Effector memory CD8-positive, alpha-beta T cell (primary cell): ENCODE measurements around the gene ANAPC10.
"Not testable (repeated sequence)": the region's sequence is repeated elsewhere in the genome, so short reads cannot be mapped to it uniquely, and the experiment has no call there.

ENCODE experiments used
- ATAC-seq: fragments of 150-1000 bp; cut with Tn5 transposase; replicated peaks from 2 replicates; pipeline ENCODE4 v1.10.0; 2021; ENCODE audit warnings: mild to moderate bottlenecking, moderate library complexity
- DNase-seq, 3 experiments: peaks; one replicate each; pipeline ENCODE4 v3.0.0; 2021
- H3K27ac Mint-ChIP-seq, 2 donors: one replicate each; pipeline ENCODE4 v1.8.0; 2022; ENCODE audit warnings: mild to moderate bottlenecking in 2 of 2, mixed read lengths in 2 of 2, moderate library complexity in 2 of 2
- H3K27me3 Mint-ChIP-seq, 2 donors: one replicate each; pipeline ENCODE4 v1.8.0; 2022; ENCODE audit warnings: mixed read lengths in 2 of 2
- H3K36me3 Mint-ChIP-seq: one replicate; pipeline ENCODE4 v1.8.0; 2022; ENCODE audit warnings: mild to moderate bottlenecking, moderate library complexity, mixed read lengths; ENCODE audit not compliant: insufficient read depth
- H3K4me1 Mint-ChIP-seq, 2 donors: one replicate each; pipeline ENCODE4 v1.8.0; 2022; ENCODE audit warnings: low read depth in 2 of 2, mixed read lengths in 2 of 2
- H3K4me3 Mint-ChIP-seq, 2 donors: one replicate each; pipeline ENCODE4 v1.8.0; 2022; ENCODE audit warnings: mild to moderate bottlenecking in 2 of 2, mixed read lengths in 2 of 2, moderate library complexity in 2 of 2
- H3K9me3 Mint-ChIP-seq, 2 donors: one replicate each; pipeline ENCODE4 v1.8.0; 2022; ENCODE audit warnings: mixed read lengths in 2 of 2

The ANAPC10 gene

GRCh38 chr4:145014365-145014764 is 83.6 kb downstream of the ANAPC10 start:
- H3K4me3 Mint-ChIP-seq, result no peak overlapping the region
- H3K27ac Mint-ChIP-seq, result peak overlapping the region in 1 of 2 donors; percentile 80
- no peaks in the 10 kb centered on the region for H3K27me3 Mint-ChIP-seq
- H3K9me3 Mint-ChIP-seq, result no peaks in the 10 kb centered on the region
- H3K36me3 Mint-ChIP-seq, result peaks cover 3% of the 10 kb centered on the region
- peaks cover 24 to 30% of the 10 kb centered on the region in 2 donors for H3K4me1 Mint-ChIP-seq
- no peak for ATAC-seq
- no peak for DNase-seq

- H3K4me3 Mint-ChIP-seq, result no peak overlapping the region
- peaks cover 28 to 31% of the 10 kb centered on the region in 2 donors for H3K4me1 Mint-ChIP-seq
- no peaks in the 10 kb centered on the region for H3K27me3 Mint-ChIP-seq
- H3K27ac Mint-ChIP-seq, result peak overlapping the region; percentile 49 to 80
- peaks cover 3% of the 10 kb centered on the region for H3K36me3 Mint-ChIP-seq
- ATAC-seq, result no peak
- DNase-seq, result no peak
- H3K9me3 Mint-ChIP-seq, result no peaks in the 10 kb centered on the region
Measured at GRCh38 chr4:145012841-145013240, 85.2 kb downstream of the ANAPC10 start.

- Mint-ChIP-seq H3K9me3 (no peaks in the 10 kb centered on the region), H3K27me3 (no peaks in the 10 kb centered on the region), H3K4me1 (peaks cover 31 to 39% of the 10 kb centered on the region in 2 donors), H3K4me3 (no peak overlapping the region), H3K27ac (no peak overlapping the region), H3K36me3 (peaks cover 3% of the 10 kb centered on the region)
- DNase-seq (no peak), ATAC-seq (no peak)
Measured at GRCh38 chr4:145011636-145012035, 86.4 kb downstream of the ANAPC10 start.

GRCh38 chr4:145010315-145010714 is 87.7 kb downstream of the ANAPC10 start:
- H3K27ac Mint-ChIP-seq, ATAC-seq, H3K27me3 Mint-ChIP-seq, H3K9me3 Mint-ChIP-seq, DNase-seq, H3K4me3 Mint-ChIP-seq, H3K36me3 Mint-ChIP-seq: not testable (repeated sequence)
- peaks cover 30 to 39% of the 10 kb centered on the region in 2 donors for H3K4me1 Mint-ChIP-seq

- H3K4me1 Mint-ChIP-seq, result peaks cover 12 to 22% of the 10 kb centered on the region in 2 donors
- H3K4me3 Mint-ChIP-seq, result no peak overlapping the region
- no peak for DNase-seq
- no peak for ATAC-seq
- H3K27ac Mint-ChIP-seq, result no peak overlapping the region
- no peaks in the 10 kb centered on the region for H3K36me3 Mint-ChIP-seq
- H3K27me3 Mint-ChIP-seq, result no peaks in the 10 kb centered on the region
- peaks cover 4 to 7% of the 10 kb centered on the region in 2 donors for H3K9me3 Mint-ChIP-seq
Measured at GRCh38 chr4:145003675-145004074, 94.3 kb downstream of the ANAPC10 start.

GRCh38 chr4:145001635-145002034 is 96.4 kb downstream of the ANAPC10 start:
- DNase-seq (no peak), ATAC-seq (no peak)
- H3K36me3 Mint-ChIP-seq, result peaks cover 2% of the 10 kb centered on the region

GRCh38 chr4:145000656-145001055 is 97.3 kb downstream of the ANAPC10 start:
- H3K9me3 Mint-ChIP-seq, result peaks cover 6 to 16% of the 10 kb centered on the region in 2 donors
- H3K27me3 Mint-ChIP-seq, H3K27ac Mint-ChIP-seq, DNase-seq, ATAC-seq, H3K36me3 Mint-ChIP-seq, H3K4me3 Mint-ChIP-seq: not testable (repeated sequence)
- H3K4me1 Mint-ChIP-seq, result peaks cover 6 to 20% of the 10 kb centered on the region in 2 donors

More at GRCh38 chr4:145001635-145002034, 96.4 kb downstream of the ANAPC10 start:
- H3K27ac Mint-ChIP-seq, result no peak overlapping the region
- H3K4me3 Mint-ChIP-seq, result no peak overlapping the region
- no peaks in the 10 kb centered on the region for H3K27me3 Mint-ChIP-seq
- peaks cover 6 to 15% of the 10 kb centered on the region in 2 donors for H3K4me1 Mint-ChIP-seq
- peaks cover 4 to 13% of the 10 kb centered on the region in 2 donors for H3K9me3 Mint-ChIP-seq

GRCh38 chr4:144989306-144989705 is 108.7 kb downstream of the ANAPC10 start:
- no peak for ATAC-seq
- H3K27me3 Mint-ChIP-seq, result no peaks in the 10 kb centered on the region
- H3K9me3 Mint-ChIP-seq, result no peaks in the 10 kb centered on the region
- DNase-seq, result no peak
- peaks cover 5% of the 10 kb centered on the region for H3K36me3 Mint-ChIP-seq
- no peak overlapping the region for H3K4me3 Mint-ChIP-seq
- H3K4me1 Mint-ChIP-seq, result peaks cover 0 to 3% of the 10 kb centered on the region in 2 donors
- no peak overlapping the region for H3K27ac Mint-ChIP-seq

GRCh38 chr4:144985531-144985930 is 112.5 kb downstream of the ANAPC10 start:
- Mint-ChIP-seq H3K27ac (no peak overlapping the region), H3K4me1 (no peaks in the 10 kb centered on the region), H3K27me3 (no peaks in the 10 kb centered on the region), H3K4me3 (no peak overlapping the region), H3K9me3 (peaks cover 0 to 5% of the 10 kb centered on the region in 2 donors), H3K36me3 (no peaks in the 10 kb centered on the region)
- DNase-seq, result no peak
- ATAC-seq, result no peak

GRCh38 chr4:144985014-144985413 is 113.0 kb downstream of the ANAPC10 start:
- Mint-ChIP-seq H3K27ac (no peak overlapping the region), H3K4me3 (no peak overlapping the region), H3K4me1 (no peaks in the 10 kb centered on the region), H3K27me3 (no peaks in the 10 kb centered on the region), H3K9me3 (peaks cover 0 to 5% of the 10 kb centered on the region in 2 donors), H3K36me3 (no peaks in the 10 kb centered on the region)
- ATAC-seq (no peak), DNase-seq (no peak)

GRCh38 chr4:144984241-144984640 is 113.8 kb downstream of the ANAPC10 start:
- Mint-ChIP-seq H3K36me3 (no peaks in the 10 kb centered on the region), H3K4me1 (no peaks in the 10 kb centered on the region), H3K9me3 (peaks cover 0 to 9% of the 10 kb centered on the region in 2 donors), H3K27ac (no peak overlapping the region), H3K27me3 (no peaks in the 10 kb centered on the region), H3K4me3 (no peak overlapping the region)
- ATAC-seq (no peak), DNase-seq (no peak)

DNA sequence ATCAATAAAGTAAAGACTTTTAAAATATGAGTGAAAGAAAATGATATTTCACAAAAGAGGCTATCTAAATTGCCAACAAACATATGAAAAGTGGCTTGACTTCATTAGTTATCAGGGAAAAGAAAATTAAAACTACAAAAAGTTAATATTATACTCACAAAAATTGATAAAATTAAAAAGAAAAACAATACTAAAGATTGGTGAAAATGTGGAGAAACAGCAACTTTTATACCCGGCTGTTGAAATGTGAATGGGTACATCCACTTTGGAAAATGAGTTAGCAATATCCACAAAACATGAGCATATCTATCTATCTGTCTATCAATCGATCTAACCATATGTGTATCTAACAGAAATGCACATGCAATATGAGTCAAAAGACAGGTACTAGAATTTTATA is 122.3 kb downstream of the ANAPC10 start:
- Mint-ChIP-seq H3K27ac (no peak overlapping the region), H3K4me1 (no peaks in the 10 kb centered on the region), H3K9me3 (peaks cover 0 to 6% of the 10 kb centered on the region in 2 donors), H3K36me3 (no peaks in the 10 kb centered on the region), H3K4me3 (no peak overlapping the region), H3K27me3 (no peaks in the 10 kb centered on the region)
- ATAC-seq (no peak), DNase-seq (no peak)

DNA sequence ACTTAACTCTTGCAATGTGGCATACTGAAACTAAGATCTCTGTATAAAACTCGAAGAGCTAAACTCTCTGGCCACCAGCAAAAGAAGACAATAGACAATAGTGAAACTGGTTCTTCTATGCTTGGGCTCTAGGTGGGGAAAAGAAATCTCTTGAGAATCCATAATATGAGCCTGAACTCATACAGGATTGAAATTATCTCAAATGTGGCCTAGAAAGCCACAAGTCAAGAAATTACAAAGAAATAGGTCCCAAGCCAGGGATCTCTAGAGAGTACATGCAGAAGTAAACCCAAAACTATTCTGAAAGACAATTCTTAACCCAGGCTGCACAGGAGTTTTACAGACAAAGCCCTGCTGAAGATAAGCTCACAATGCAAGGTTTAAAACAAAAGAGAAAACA is 127.4 kb downstream of the ANAPC10 start:
- H3K27me3 Mint-ChIP-seq, result no peaks in the 10 kb centered on the region
- H3K27ac Mint-ChIP-seq, result no peak overlapping the region
- H3K36me3 Mint-ChIP-seq, result no peaks in the 10 kb centered on the region
- H3K4me3 Mint-ChIP-seq, result no peak overlapping the region
- H3K4me1 Mint-ChIP-seq, result no peaks in the 10 kb centered on the region
- ATAC-seq (no peak), DNase-seq (no peak)
- no peaks in the 10 kb centered on the region for H3K9me3 Mint-ChIP-seq

DNA sequence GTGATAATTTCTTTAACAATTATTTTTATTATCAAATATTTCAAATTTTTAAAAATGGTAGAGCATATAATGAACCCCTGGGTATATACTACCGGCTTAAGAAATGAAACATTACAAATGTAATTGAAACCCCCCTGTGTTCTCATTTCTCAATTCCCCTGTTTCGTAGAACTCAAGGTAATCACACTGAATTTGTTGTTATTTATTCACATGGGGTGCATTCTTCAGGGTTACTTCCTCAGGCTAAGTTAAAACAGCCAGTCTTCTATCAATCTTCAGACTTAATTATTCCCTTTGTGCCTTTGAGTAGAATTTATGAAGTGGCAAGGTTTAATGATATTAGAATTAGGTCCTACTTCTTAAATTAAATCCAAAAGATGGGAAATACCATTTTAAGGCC is 128.2 kb downstream of the ANAPC10 start:
- H3K36me3 Mint-ChIP-seq, result no peaks in the 10 kb centered on the region

DNA sequence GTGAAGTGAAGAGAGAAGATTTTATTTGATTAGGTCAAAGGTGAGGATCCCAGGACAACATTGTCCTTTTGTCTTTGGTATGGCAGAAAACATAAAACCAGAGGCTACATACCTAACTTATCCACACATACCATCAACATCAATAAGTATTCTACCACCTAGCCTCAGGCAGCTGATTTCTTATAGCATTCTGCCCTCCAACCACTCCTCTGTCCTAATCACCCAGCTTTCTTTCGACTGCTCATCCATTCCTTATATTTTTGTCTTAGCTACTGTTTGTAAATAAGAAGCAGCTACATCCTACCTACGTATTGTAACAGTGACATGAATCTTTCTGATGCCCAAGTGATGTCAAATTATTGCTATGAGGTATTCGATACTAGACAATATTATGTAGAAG is 129.4 kb downstream of the ANAPC10 start:
- Mint-ChIP-seq H3K27ac (no peak overlapping the region), H3K9me3 (no peaks in the 10 kb centered on the region), H3K4me1 (no peaks in the 10 kb centered on the region), H3K36me3 (no peaks in the 10 kb centered on the region), H3K4me3 (no peak overlapping the region), H3K27me3 (no peaks in the 10 kb centered on the region)
- DNase-seq (no peak), ATAC-seq (no peak)

More for the DNA sequence above, 128.2 kb downstream of the ANAPC10 start:
- DNase-seq (no peak), ATAC-seq (no peak)
- no peak overlapping the region for H3K27ac Mint-ChIP-seq
- H3K4me3 Mint-ChIP-seq, result no peak overlapping the region
- H3K27me3 Mint-ChIP-seq, result no peaks in the 10 kb centered on the region
- H3K4me1 Mint-ChIP-seq, result no peaks in the 10 kb centered on the region
- no peaks in the 10 kb centered on the region for H3K9me3 Mint-ChIP-seq
